RWPE2 (cell line): ENCODE data around the gene SLC13A5.

ENCODE experiments used
- ATAC-seq: fragments of 200-7000 bp; cut with Tn5 transposase; 3 replicates; pipeline ENCODE4 v1.9.1; 2021; ENCODE audit warnings: low read depth
- DNase-seq: peaks from one replicate; pipeline ENCODE4 v3.0.0-alpha.2; 2020; ENCODE audit warnings: low spot score
- H3K27ac ChIP-seq: fragments of 450-650 bp; 2 replicates; pipeline ENCODE4 v1.5.1; 2017; ENCODE audit warnings: mild to moderate bottlenecking; ENCODE audit not compliant: poor library complexity, severe bottlenecking
- H3K27me3 ChIP-seq: fragments of 250-450 bp; sonication (Bioruptor Pico); 2 replicates; pipeline ENCODE4 v1.5.1; 2021; ENCODE audit warnings: mild to moderate bottlenecking, moderate library complexity; ENCODE audit not compliant: insufficient read depth, poor library complexity, severe bottlenecking
- H3K36me3 ChIP-seq: fragments of 250-450 bp; sonication (Bioruptor Pico); 2 replicates; pipeline ENCODE4 v1.5.1; 2020; ENCODE audit warnings: low read depth, mild to moderate bottlenecking, moderate library complexity
- H3K4me1 ChIP-seq: fragments of 250-450 bp; sonication (Bioruptor Pico); 2 replicates; pipeline ENCODE4 v1.5.1; 2021; ENCODE audit warnings: mild to moderate bottlenecking, moderate library complexity; ENCODE audit not compliant: insufficient read depth, poor library complexity, severe bottlenecking
- H3K4me3 ChIP-seq: fragments of 250-450 bp; sonication (Bioruptor Pico); 2 replicates; pipeline ENCODE4 v1.5.1; 2021; ENCODE audit warnings: mild to moderate bottlenecking, moderate library complexity; ENCODE audit not compliant: severe bottlenecking
- H3K9me3 ChIP-seq: fragments of 250-450 bp; sonication (Bioruptor Pico); 2 replicates; pipeline ENCODE4 v1.5.1; 2021; ENCODE audit warnings: mild to moderate bottlenecking, moderate library complexity; ENCODE audit not compliant: severe bottlenecking
- CTCF ChIP-seq: fragments of 450-650 bp; IDR thresholded peaks from one replicate; pipeline ENCODE4 v1.5.1; 2017; ENCODE audit warnings: mild to moderate bottlenecking, moderate library complexity; ENCODE audit not compliant: poor library complexity, severe bottlenecking

SLC13A5 gene

GRCh38 chr17:6684460-6684783, 28.7 kb downstream of the SLC13A5 start:
- no peaks in the 10 kb centered on the region for H3K36me3 ChIP-seq
- H3K27ac ChIP-seq, result no peak overlapping the region
- TF ChIP-seq CTCF, result no peak
- no peaks in the 10 kb centered on the region for H3K9me3 ChIP-seq
- no peak overlapping the region for H3K4me3 ChIP-seq
- peaks cover 19% of the 10 kb centered on the region for H3K4me1 ChIP-seq
- no peak for ATAC-seq
- DNase-seq, result no peak
- H3K27me3 ChIP-seq, result no peaks in the 10 kb centered on the region

- H3K27me3 ChIP-seq, result no peaks in the 10 kb centered on the region
- ATAC-seq (no peak), DNase-seq (no peak)
- H3K9me3 ChIP-seq, result no peaks in the 10 kb centered on the region
- no peak for TF ChIP-seq CTCF
- H3K4me3 ChIP-seq, result no peak overlapping the region
- no peaks in the 10 kb centered on the region for H3K36me3 ChIP-seq
- peaks cover 24% of the 10 kb centered on the region for H3K4me1 ChIP-seq
- H3K27ac ChIP-seq, result no peak overlapping the region
These were observed 29.3 kb downstream of the SLC13A5 start for GRCh38 chr17:6683730-6684459.

- no peak for DNase-seq
- H3K4me3 ChIP-seq, result no peak overlapping the region
- H3K9me3 ChIP-seq, result no peaks in the 10 kb centered on the region
- TF ChIP-seq CTCF, result no peak
- no peak for ATAC-seq
- peaks cover 27% of the 10 kb centered on the region for H3K4me1 ChIP-seq
- no peaks in the 10 kb centered on the region for H3K36me3 ChIP-seq
- no peaks in the 10 kb centered on the region for H3K27me3 ChIP-seq
- H3K27ac ChIP-seq, result no peak overlapping the region
These were observed 30.0 kb downstream of the SLC13A5 start for GRCh38 chr17:6683081-6683684.

- H3K9me3 ChIP-seq, result no peaks in the 10 kb centered on the region
- no peaks in the 10 kb centered on the region for H3K27me3 ChIP-seq
- TF ChIP-seq CTCF, result no peak
- peaks cover 27% of the 10 kb centered on the region for H3K4me1 ChIP-seq
- H3K27ac ChIP-seq, result peak overlapping the region; percentile 41
- DNase-seq, result no peak
- H3K4me3 ChIP-seq, result no peak overlapping the region
- no peak for ATAC-seq
- no peaks in the 10 kb centered on the region for H3K36me3 ChIP-seq
These were observed 30.8 kb downstream of the SLC13A5 start for GRCh38 chr17:6682339-6682738.

GRCh38 chr17:6681671-6682070, 31.5 kb downstream of the SLC13A5 start:
- no peak for DNase-seq
- no peaks in the 10 kb centered on the region for H3K36me3 ChIP-seq
- H3K9me3 ChIP-seq, result no peaks in the 10 kb centered on the region
- TF ChIP-seq CTCF, result no peak
- peaks cover 27% of the 10 kb centered on the region for H3K4me1 ChIP-seq
- H3K4me3 ChIP-seq, result no peak overlapping the region
- ATAC-seq, result peak; percentile 58
- peak overlapping the region; percentile 41 for H3K27ac ChIP-seq
- no peaks in the 10 kb centered on the region for H3K27me3 ChIP-seq
